Astrocyte of the cerebellum (primary cell): ENCODE results near the gene TRIM9.
"Not testable (repeated sequence)": the region's sequence is repeated elsewhere in the genome, so short reads cannot be mapped to it uniquely, and the experiment has no call there.

Experiments used
- DNase-seq: peaks from one replicate; pipeline ENCODE4 v3.0.0-alpha.2; 2011; ENCODE audit warnings: low read depth
- H3K4me3 ChIP-seq: 2 replicates; pipeline ENCODE4 v1.5.1; 2011; ENCODE audit warnings: mild to moderate bottlenecking, low read depth, low read length, moderate library complexity
- in situ Hi-C: cut with HindIII; loops from 2 replicates; pipeline ENCODE4 v1.10.0; 2017; ENCODE audit warnings: low sequenced_read_pairs
- TF ChIP-seq, protein P1 (sequence below): IDR thresholded peaks from 2 replicates; pipeline ENCODE4 v1.5.1; 2012; ENCODE audit warnings: low read length, low read depth, moderate library complexity, mild to moderate bottlenecking; ENCODE audit errors: missing control alignments

TRIM9 gene

DNA sequence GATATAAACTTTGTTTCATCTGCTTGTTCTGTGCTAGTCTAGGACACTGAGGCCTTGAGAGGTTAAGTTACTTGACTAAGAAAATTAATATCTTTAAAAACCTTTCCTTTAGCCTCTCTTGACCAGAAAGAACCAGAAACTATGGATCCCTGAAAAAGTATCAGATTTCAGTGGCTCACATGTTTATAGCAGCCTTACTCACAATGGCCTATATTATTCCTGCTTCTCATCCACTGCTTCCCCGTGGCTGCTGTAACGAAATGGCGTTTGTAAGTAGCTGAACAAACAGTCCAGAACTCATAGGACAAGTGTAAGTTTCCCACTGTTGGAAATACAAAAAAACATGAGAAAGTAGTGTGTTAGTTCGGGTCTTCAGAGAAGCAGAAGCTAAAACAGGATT is 147.5 kb downstream of the TRIM9 start:
- H3K4me3 ChIP-seq = no peak overlapping the region
- in situ Hi-C loops = no loop called here
- DNase-seq = no peak
- TF ChIP-seq, protein P1, sequence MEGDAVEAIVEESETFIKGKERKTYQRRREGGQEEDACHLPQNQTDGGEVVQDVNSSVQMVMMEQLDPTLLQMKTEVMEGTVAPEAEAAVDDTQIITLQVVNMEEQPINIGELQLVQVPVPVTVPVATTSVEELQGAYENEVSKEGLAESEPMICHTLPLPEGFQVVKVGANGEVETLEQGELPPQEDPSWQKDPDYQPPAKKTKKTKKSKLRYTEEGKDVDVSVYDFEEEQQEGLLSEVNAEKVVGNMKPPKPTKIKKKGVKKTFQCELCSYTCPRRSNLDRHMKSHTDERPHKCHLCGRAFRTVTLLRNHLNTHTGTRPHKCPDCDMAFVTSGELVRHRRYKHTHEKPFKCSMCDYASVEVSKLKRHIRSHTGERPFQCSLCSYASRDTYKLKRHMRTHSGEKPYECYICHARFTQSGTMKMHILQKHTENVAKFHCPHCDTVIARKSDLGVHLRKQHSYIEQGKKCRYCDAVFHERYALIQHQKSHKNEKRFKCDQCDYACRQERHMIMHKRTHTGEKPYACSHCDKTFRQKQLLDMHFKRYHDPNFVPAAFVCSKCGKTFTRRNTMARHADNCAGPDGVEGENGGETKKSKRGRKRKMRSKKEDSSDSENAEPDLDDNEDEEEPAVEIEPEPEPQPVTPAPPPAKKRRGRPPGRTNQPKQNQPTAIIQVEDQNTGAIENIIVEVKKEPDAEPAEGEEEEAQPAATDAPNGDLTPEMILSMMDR = no peak

DNA sequence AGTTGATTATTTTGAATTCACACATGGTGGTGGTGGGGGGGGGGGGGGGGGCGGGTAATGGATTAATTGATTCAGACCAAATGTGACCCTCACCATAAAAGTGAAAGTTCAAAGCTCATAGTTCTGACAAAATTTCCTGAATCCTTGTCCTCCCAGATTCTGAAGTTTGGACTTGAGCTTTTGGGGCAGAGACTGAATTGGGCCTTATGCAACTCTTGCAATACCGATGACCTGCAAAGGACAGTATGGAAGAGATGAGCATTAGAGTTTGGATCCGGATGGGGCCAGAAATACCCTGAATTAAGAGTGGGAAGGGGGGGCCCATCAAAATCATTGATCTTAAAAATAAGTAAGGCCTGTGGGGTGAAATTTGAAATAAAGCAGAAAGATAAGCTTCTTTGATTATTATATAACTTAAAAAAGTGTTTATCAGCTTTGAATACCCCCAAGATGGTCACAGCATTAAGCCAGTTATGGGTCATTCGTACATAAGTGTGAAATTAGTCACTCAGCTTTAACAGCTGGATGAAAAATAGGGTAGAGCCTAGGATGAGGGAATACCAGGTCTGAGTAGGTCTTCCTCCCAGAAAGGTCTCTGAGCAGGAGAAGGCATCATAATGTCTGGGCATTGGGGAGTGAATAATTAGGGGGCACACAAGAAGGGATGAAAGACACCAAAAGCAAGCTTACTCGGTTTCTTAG is 148.5 kb downstream of the TRIM9 start:
- no peak overlapping the region for H3K4me3 ChIP-seq
- in situ Hi-C loops = no loop called here
- no peak for DNase-seq
- TF ChIP-seq, protein P1 = no peak

DNA sequence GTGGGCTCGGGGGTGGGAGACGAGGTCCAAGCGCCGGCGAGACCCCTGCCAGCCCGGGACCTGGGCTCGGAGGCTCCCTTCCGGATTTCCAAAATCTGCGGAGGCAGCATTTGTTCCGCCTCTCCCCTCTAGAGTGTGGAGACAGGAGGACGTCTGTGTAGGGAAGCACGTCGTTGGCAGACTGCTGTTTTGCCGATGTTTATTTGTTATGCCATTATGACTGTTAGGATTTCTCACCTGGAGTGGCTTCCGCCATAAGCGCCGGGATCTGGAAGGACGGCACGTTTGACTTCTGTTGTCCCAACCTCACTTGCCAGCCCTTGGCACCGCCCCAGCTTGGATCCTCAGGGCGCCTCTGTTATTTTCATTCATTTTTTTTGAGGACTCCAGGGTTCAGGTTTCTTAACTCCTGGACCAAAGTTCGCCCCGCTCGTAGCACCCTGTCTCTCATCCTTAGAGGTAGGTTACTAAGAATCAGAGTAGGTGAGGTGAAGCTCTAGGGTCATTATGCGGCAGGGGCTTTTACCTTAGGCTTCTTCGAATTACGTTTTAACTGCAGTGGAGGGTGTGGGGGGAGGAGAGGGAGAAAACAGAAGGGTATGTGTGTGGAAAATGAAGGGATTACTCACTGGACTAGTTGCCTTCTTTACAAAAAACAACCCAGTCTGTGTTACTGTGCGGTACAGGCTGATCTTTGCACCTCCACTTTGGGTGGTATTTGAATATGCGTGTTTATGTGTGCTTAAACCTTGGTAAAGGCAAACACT is 150.1 kb downstream of the TRIM9 start:
- in situ Hi-C loops = no loop called here
- peak overlapping the region; percentile 72 for H3K4me3 ChIP-seq
- TF ChIP-seq, protein P1 = no peak
- no peak for DNase-seq

DNA sequence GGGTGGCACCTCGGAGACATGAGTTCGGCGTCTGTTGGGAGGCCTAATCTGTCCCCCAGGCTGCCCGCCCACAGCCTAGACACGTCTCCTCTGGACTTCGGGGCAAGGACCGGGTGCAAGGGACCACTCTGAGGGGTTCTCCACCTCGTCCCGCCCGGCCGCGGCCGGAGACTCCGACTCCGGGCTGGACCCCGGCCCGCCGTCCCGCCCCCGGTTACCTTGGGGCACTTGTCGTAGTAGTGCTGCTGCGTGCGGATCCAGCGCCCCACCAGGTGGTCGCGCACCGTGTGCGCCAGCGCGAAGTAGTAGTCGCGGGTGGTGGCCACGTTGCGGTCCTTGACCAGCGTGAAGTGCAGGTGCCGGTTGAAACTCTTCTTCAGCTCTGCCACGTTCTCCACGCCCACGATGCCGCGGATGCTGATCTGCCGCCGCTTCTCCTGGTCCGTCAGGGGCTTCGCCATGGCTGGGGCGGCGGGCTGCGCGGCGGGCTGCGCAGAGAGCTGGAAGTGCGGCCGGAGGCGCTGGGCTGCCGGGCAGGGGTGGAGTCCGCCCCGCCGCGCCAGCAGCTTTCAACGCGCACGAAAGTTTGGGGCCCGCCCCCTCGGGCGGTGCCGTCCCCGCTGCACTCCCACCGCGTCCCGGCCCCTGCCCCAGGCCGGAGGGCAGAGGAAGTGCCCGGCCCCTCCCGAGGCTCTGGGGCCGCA is 150.8 kb downstream of the TRIM9 start, which contains the start of gene PYGL:
TSS of gene PYGL (minus strand) at position 541 of the 704 bp plus-strand sequence. CDS start at position 461, 80 bp downstream.
- in situ Hi-C loops = no loop called here
- peak within 1 kb of the TSS; percentile 72 for H3K4me3 ChIP-seq
- no peak for DNase-seq
- TF ChIP-seq, protein P1 = no peak

DNA sequence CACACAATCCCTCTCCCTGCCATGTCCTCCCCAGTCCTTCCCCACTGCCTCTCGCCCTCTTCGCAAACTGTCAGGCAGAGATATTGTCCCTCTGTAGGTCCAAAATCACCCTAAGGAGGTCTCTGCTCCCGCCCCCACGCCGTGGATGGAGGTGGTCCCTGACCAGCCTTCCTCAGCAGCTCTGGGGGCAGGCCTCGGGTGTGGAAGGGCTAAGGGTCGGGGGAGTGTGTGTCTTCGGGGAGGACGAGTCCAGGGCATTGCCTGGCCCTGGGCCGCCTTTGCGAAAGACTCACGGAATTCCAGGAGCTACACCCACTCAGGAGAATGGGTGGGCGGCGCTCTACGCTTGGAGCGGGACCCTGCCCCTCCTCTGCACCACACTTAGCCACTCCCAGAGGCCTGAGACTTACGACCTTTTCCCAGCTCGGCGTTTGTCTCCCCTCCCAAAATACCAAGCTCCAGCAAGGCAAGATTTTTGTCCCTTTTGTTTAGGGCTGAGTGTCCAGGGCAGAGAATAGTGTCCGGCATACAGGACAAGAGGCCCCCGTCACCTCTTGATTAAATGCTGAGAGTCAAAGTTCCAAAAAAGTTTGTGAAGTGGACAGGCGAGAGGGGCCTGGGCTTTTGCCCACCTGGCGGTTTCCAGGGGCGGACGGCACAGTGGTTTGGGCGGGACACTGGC is 151.5 kb downstream of the TRIM9 start:
- TF ChIP-seq, protein P1 = no peak
- peak overlapping the region; percentile 72 for H3K4me3 ChIP-seq
- DNase-seq = no peak
- in situ Hi-C loops = no loop called here

DNA sequence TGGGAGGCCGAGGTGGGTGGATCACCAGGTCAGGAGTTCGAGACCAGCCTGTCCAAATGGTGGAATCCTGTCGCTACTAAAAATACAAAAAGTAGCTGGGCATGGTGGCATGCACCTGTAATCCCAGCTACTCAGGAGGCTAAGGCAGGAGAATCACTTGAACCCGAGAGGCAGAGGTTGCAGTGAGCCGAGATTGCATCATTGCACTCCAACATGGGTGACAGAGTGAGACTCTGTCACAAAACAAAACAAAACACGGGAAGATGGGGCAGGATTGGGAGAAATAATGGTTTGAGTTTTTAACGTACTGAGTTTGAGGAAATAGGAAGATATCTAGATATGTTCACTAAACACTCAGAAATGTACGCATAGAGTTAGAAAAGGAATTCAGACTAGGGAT is 153.3 kb downstream of the TRIM9 start:
- in situ Hi-C loops, H3K4me3 ChIP-seq, DNase-seq: not testable (repeated sequence)
